GM12875 (cell line): ENCODE results near the gene BCAS1.

ENCODE experiments used
- H3K4me3 ChIP-seq: one replicate; pipeline ENCODE4 v1.5.1; 2011; ENCODE audit warnings: low read depth, low read length, control low read depth
- CTCF ChIP-seq: IDR thresholded peaks from 2 replicates; pipeline ENCODE4 v1.5.1; 2011; ENCODE audit warnings: low read depth, mild to moderate bottlenecking, control low read depth, inconsistent platforms, low read length, moderate library complexity, borderline replicate concordance; ENCODE audit not compliant: insufficient read depth

The BCAS1 gene

GRCh38 chr20:54068966-54069365 is 1.4 kb downstream of the BCAS1 start:
- no peak for TF ChIP-seq CTCF
- no peak overlapping the region for H3K4me3 ChIP-seq

GRCh38 chr20:54068495-54068894 is 1.9 kb downstream of the BCAS1 start:
- no peak for TF ChIP-seq CTCF
- no peak overlapping the region for H3K4me3 ChIP-seq

GRCh38 chr20:54067606-54068174 is 2.7 kb downstream of the BCAS1 start:
- no peak overlapping the region for H3K4me3 ChIP-seq
- TF ChIP-seq CTCF: no peak

- no peak overlapping the region for H3K4me3 ChIP-seq
- no peak for TF ChIP-seq CTCF
Measured at GRCh38 chr20:54065601-54066038, 4.8 kb downstream of the BCAS1 start.

GRCh38 chr20:54064939-54065338 is 5.5 kb downstream of the BCAS1 start:
- no peak overlapping the region for H3K4me3 ChIP-seq

GRCh38 chr20:54063992-54064676 is 6.3 kb downstream of the BCAS1 start:
- H3K4me3 ChIP-seq: no peak overlapping the region
- TF ChIP-seq CTCF: no peak

More at GRCh38 chr20:54064939-54065338, 5.5 kb downstream of the BCAS1 start:
- TF ChIP-seq CTCF: no peak

GRCh38 chr20:54063580-54063979 is 6.8 kb downstream of the BCAS1 start:
- TF ChIP-seq CTCF: no peak
- no peak overlapping the region for H3K4me3 ChIP-seq
